ENCODE measurements around the gene GNAT3.

GRCh38 chr7:80524693-80525092 lies 12.8 kb upstream of the GNAT3 start:
- TF ChIP-seq YY1 (tag by site-specific recombination; IDR thresholded peaks at IDR 0.05) (no peak), ZNF654 (tag by site-specific recombination; IDR thresholded peaks at IDR 0.05; ENCODE audit: low read depth) (no peak)
